Left lung (tissue), 10 donors: ENCODE results near the gene SYNM. TPM values are rescaled to one million over a fixed set of nuclear protein-coding genes. Genes with fewer than 3 reads are reported as not detected.

ENCODE experiments used
- ATAC-seq: fragments of 200-7000 bp; cut with Tn5 transposase; one replicate; pipeline ENCODE4 v1.9.1; 2020; ENCODE audit warnings: moderate library complexity
- DNase-seq, 4 donors: peaks; one replicate each; pipeline ENCODE4 v3.0.0-alpha.2; 2013 to 2020
- H3K27ac ChIP-seq, 2 donors: fragments of 200-600 bp; sonication (generic) in 1 of 2; one replicate each; pipeline versions ENCODE4 v1.5.0 to v1.8.0; 2020 to 2021
- H3K27me3 ChIP-seq, 2 donors: fragments of 200-600 bp; sonication (generic) in 1 of 2; one replicate each; pipeline versions ENCODE4 v1.5.0 to v1.8.0; 2020 to 2021
- H3K36me3 ChIP-seq, 2 donors: fragments of 200-600 bp; sonication (generic) in 1 of 2; one replicate each; pipeline versions ENCODE4 v1.5.0 to v1.8.0; 2020 to 2021
- H3K4me1 ChIP-seq, 2 donors: fragments of 200-600 bp; one replicate each; pipeline ENCODE4 v1.8.0; 2021
- H3K4me3 ChIP-seq, 2 donors: fragments of 200-600 bp; sonication (generic) in 1 of 2; one replicate each; pipeline versions ENCODE4 v1.5.0 to v1.8.0; 2020 to 2021; ENCODE audit warnings: mild to moderate bottlenecking in 1 of 2
- H3K9me3 ChIP-seq, 2 donors: fragments of 200-600 bp; sonication (generic) in 1 of 2; one replicate each; pipeline versions ENCODE4 v1.5.0 to v1.8.0; 2020 to 2021
- intact Hi-C, 2 donors: fragments of 100-400 bp; cut with DNase I; formaldehyde crosslinking; loops; one replicate each; pipeline versions ENCODE4 v1.11.2 to v1.14.2; 2022
- polyA plus RNA-seq, 6 donors: library from polyadenylated mRNA; unstranded; fragments of 120-200 nt; gene quantifications; one replicate each; pipeline ENCODE4 v1.2.1, GENCODE V29; 2013; ENCODE audit not compliant: insufficient read length in 6 of 6
- total RNA-seq, 2 donors: library from RNA; stranded (reverse); fragmentation: NEBNext Ultra II Directional; extraction: Animal tissue kit (Norgen Biotek cat#: 25700); gene quantifications; one replicate each; pipeline ENCODE4 v1.2.1, GENCODE V29; 2021
- TF ChIP-seq, protein P1 (sequence below), 2 donors: fragments of 200-600 bp; sonication (generic) in 1 of 2; IDR thresholded peaks; one replicate each; pipeline versions ENCODE4 v1.5.0 to v1.8.0; 2021; ENCODE audit warnings: antibody characterized with exemption in 2 of 2
- donor health status: DM: no; HTN: yes; CAD: no.
- donor health status: DM: no; HTN: no; CAD: no.

SYNM gene
- total and polyA plus RNA-seq, 8 donors = 5.6 to 17.6 (median 7.1) TPM

DNA sequence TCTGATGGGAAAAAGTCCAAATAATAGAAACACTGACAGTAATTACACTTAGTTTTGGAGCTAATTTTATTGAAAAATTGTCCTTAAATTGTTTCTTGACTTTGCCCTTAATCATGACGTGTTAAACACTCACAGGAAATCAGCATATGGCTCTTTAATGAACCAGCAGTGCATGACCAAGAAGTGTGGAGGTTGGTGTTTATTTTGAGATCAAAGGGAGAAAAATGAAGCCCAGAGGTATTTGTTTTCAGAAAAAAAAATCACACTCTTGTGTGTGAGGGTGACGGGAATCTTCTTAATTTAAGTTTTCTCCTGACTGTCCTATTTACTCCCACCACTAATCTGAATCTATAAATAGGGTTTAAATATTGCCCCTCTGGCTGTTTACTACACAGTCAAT is 28.8 kb upstream of the SYNM start:
- Histone ChIP-seq H3K27me3 (no peaks in the 10 kb centered on the region), H3K27ac (no peak overlapping the region), H3K4me3 (no peak overlapping the region), H3K9me3 (no peaks in the 10 kb centered on the region), H3K36me3 (no peaks in the 10 kb centered on the region), H3K4me1 (peaks cover 0 to 6% of the 10 kb centered on the region in 2 donors)
- TF ChIP-seq, protein P1, sequence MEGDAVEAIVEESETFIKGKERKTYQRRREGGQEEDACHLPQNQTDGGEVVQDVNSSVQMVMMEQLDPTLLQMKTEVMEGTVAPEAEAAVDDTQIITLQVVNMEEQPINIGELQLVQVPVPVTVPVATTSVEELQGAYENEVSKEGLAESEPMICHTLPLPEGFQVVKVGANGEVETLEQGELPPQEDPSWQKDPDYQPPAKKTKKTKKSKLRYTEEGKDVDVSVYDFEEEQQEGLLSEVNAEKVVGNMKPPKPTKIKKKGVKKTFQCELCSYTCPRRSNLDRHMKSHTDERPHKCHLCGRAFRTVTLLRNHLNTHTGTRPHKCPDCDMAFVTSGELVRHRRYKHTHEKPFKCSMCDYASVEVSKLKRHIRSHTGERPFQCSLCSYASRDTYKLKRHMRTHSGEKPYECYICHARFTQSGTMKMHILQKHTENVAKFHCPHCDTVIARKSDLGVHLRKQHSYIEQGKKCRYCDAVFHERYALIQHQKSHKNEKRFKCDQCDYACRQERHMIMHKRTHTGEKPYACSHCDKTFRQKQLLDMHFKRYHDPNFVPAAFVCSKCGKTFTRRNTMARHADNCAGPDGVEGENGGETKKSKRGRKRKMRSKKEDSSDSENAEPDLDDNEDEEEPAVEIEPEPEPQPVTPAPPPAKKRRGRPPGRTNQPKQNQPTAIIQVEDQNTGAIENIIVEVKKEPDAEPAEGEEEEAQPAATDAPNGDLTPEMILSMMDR (IDR thresholded peaks at IDR 0.05) = no peak
- no peak for DNase-seq
- intact Hi-C loops = loop anchor here in 1 of 2 donors (10.0 kb wide), 1 partner anchor 411 kb away; no protein-coding TSS in a partner anchor
- ATAC-seq = no peak

DNA sequence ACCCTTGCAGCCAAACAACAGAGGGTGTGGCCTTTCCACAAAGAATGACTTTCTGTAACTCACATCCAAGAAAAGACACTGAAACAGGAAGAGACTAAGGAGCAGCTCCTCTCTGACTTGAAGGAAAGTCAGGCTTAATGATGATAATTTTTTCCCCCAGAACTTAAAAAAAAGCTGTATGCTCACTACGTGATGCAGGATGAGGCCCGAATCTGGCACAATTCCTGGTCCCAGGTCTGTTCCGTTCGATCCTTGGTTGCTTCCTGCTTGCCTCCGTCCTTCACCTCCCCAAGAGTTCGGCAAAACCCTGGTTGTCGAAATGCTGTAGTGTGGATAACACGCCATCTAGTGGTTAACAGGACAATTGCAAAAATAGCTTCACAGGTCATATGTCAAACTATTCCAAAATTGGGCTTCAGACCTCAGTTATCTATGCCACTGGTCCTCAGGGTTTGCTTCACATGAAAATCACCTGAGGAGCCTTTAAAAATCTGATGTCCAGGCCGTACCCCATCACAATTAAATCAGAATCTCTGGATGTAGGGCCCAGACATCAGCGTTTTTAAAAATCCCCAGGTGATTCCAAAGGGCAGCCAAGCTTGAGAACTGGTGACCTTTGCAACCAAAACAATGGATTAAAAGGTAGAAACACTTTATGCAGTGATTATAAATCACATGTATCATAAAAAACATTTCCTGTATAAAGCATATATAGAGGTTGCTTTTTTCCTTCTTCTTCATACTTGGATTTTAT is 28.1 kb upstream of the SYNM start:
- intact Hi-C loops = loop anchor here in 1 of 2 donors (10.0 kb wide), 1 partner anchor 412 kb away; no protein-coding TSS in a partner anchor
- DNase-seq (peak in 3 of 4 donors; percentile 59 to 78 (median 68)), ATAC-seq (peak; percentile 99)
- TF ChIP-seq, protein P1 (IDR thresholded peaks at IDR 0.05) = peak; percentile 78 to 80
- Histone ChIP-seq H3K36me3 (no peaks in the 10 kb centered on the region), H3K27ac (no peak overlapping the region), H3K4me1 (peaks cover 0 to 6% of the 10 kb centered on the region in 2 donors), H3K4me3 (peak overlapping the region; percentile 10 to 25), H3K27me3 (no peaks in the 10 kb centered on the region), H3K9me3 (no peaks in the 10 kb centered on the region)

DNA sequence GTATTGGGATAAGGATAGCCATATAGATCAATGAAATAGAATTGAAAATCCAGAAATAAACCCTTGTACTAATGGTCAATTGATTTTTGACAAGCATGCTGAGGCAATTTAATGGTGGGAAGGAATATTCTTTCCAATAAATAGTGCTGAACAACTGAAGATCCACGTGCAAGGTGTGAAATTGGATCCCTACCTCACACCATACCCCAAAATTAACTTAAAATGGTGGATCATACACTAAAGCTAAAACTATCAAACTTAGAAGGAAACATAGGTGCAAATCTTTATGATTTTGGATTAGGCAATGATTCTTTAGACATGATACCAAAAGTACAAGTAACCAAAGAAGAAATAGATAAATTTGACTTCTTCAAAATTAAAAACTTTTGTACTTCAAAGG is 22.1 kb upstream of the SYNM start:
- H3K4me1 ChIP-seq = no peaks in the 10 kb centered on the region
- H3K36me3 ChIP-seq = no peaks in the 10 kb centered on the region
- ATAC-seq (no peak), DNase-seq (no peak)
- TF ChIP-seq, protein P1 (IDR thresholded peaks at IDR 0.05) = no peak
- no peaks in the 10 kb centered on the region for H3K9me3 ChIP-seq
- intact Hi-C loops = no loop called here
- H3K27me3 ChIP-seq = no peaks in the 10 kb centered on the region
- no peak overlapping the region for H3K4me3 ChIP-seq
- H3K27ac ChIP-seq = no peak overlapping the region

DNA sequence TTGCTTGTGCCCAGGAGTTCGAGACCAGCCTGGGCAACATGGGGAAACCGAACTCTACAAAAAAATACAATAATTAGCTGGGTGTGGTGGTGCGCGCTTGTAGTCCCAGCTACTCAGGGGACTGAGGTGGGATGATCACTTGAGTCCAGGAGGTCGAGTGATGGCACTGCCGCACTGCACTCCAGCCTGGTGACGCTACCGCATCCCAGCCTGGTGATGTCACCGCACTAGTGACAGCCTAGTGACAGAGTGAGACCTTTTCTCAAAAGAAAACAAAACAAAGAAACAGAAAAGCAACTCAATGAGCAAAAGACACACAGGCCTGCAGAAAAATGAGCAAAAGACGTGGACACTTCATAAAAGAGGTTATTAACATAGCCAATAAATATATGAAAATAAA is 19.9 kb upstream of the SYNM start:
- Histone ChIP-seq H3K9me3 (no peaks in the 10 kb centered on the region), H3K27ac (no peak overlapping the region), H3K36me3 (no peaks in the 10 kb centered on the region), H3K27me3 (no peaks in the 10 kb centered on the region), H3K4me1 (no peaks in the 10 kb centered on the region), H3K4me3 (no peak overlapping the region)
- no peak for DNase-seq
- TF ChIP-seq, protein P1 (IDR thresholded peaks at IDR 0.05) = no peak
- ATAC-seq = no peak
- intact Hi-C loops = no loop called here

DNA sequence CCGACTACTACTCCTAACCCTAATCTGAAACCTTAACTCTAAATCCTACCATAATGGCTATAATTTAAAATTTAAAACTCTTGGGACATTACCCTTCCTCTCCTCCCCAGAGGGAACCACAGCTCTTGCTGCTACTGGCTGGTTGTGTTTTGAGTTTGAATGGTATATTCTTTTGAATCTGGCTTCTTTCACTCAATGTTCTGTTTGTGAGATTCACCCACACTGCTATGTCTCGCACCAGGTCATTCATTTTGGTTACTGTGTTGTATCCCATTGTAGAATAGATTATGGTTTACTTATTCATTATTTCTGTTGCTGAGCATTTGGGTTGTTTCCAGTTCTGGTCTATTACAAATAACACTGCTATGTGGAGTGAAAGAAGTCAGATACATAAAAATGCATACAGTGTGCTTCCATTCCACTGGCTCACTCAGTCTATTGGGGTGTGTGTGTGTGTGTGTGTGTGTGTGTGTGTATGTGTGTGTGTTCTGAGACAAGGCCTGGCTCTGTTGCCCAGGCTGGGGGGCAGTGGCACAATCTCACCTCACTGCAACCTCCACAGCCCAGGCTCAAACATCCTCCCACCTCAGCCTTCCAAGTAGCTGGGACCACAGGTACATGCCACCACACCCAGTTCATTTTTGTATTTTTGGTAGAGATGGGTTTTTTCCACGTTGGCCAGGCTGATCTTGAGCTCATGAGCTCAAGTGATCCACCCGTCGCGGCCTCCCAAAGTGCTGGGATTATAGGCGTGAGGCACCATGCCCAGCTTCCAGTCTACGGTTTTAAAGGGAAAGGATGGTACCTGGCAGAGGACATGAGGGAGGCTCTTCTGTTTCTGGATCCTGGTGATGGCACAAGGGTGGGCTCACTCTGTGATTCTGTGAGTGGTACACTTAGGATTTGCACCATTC is 19.2 kb upstream of the SYNM start:
- no peak for ATAC-seq
- intact Hi-C loops = no loop called here
- H3K36me3 ChIP-seq = no peaks in the 10 kb centered on the region
- H3K27ac ChIP-seq = no peak overlapping the region
- H3K4me3 ChIP-seq = no peak overlapping the region
- H3K9me3 ChIP-seq = no peaks in the 10 kb centered on the region
- DNase-seq = no peak
- TF ChIP-seq, protein P1 (IDR thresholded peaks at IDR 0.05) = no peak
- no peaks in the 10 kb centered on the region for H3K4me1 ChIP-seq
- H3K27me3 ChIP-seq = no peaks in the 10 kb centered on the region
